ENCODE measurements around the gene HCN3. TPM values are rescaled to one million over a fixed set of nuclear protein-coding genes. Genes with fewer than 3 reads are reported as not detected.
A peak's percentile ranks its signal among the peaks of the same experiment; 100 is the strongest.

The HCN3 gene
- total and polyA plus RNA-seq, 2 of the 13 experiments (the other 11 are each of a cell fraction or from before 2014, with no cell fraction given) = 2.4 to 10.2 TPM

DNA sequence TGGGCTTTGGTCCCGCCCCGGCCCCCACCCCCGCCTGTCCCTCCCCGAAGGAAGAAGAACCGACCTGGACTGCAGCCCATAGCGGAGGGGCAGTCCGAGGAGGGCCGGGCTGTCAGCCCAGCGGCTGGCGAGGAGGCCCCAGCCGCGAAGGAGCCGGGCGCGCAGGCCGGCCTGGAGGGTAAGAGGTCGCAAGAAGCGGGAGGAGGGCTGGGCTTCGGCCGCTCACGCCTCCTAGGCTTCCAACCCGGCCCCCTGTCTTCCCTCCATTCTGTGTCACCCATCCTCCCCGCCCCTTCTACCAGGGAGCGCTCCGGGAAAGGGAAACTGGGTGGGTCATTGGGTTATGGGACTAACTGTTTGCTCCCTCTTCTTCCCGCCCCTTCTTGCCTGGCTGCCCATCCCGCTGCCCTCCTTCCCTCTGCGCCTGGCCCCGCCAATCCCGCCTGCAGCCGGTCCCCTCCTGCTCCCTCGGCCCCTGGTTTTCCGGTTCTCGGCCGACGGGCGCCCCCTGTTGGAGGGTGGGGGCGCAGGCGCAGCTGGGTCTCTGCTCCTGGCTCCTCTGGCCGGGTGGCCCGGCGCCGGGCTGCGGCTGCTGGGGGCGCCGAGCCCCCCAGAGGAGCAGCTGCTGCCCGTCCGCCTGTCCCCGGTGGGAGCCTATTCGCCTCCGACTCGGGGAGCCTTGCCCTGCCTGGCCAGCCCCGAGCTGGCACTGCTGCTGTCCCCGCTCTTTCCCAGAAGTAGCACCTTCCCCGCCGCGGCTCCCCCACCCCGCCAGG, 45.9 kb downstream of the HCN3 start (continued):
- TF ChIP-seq, protein P1, sequence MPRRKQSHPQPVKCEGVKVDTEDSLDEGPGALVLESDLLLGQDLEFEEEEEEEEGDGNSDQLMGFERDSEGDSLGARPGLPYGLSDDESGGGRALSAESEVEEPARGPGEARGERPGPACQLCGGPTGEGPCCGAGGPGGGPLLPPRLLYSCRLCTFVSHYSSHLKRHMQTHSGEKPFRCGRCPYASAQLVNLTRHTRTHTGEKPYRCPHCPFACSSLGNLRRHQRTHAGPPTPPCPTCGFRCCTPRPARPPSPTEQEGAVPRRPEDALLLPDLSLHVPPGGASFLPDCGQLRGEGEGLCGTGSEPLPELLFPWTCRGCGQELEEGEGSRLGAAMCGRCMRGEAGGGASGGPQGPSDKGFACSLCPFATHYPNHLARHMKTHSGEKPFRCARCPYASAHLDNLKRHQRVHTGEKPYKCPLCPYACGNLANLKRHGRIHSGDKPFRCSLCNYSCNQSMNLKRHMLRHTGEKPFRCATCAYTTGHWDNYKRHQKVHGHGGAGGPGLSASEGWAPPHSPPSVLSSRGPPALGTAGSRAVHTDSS (CRISPR knock-in tag; conservative IDR thresholded peaks at IDR 0.05) = no peak
- TF ChIP-seq, protein P2, sequence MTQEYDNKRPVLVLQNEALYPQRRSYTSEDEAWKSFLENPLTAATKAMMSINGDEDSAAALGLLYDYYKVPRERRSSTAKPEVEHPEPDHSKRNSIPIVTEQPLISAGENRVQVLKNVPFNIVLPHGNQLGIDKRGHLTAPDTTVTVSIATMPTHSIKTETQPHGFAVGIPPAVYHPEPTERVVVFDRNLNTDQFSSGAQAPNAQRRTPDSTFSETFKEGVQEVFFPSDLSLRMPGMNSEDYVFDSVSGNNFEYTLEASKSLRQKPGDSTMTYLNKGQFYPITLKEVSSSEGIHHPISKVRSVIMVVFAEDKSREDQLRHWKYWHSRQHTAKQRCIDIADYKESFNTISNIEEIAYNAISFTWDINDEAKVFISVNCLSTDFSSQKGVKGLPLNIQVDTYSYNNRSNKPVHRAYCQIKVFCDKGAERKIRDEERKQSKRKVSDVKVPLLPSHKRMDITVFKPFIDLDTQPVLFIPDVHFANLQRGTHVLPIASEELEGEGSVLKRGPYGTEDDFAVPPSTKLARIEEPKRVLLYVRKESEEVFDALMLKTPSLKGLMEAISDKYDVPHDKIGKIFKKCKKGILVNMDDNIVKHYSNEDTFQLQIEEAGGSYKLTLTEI (CRISPR knock-in tag; conservative IDR thresholded peaks at IDR 0.05) = no peak
- TF ChIP-seq ZNF33A (CRISPR knock-in tag; IDR thresholded peaks at IDR 0.05; ENCODE audit: borderline replicate concordance) = no peak
- no peak for TF ChIP-seq ZNF3 (CRISPR knock-in tag; IDR thresholded peaks at IDR 0.05)
- TF ChIP-seq TOE1 (CRISPR knock-in tag; IDR thresholded peaks at IDR 0.05) = no peak
- TF ChIP-seq CBFB (CRISPR knock-in tag; IDR thresholded peaks at IDR 0.05) = no peak
- TF ChIP-seq, protein P3, sequence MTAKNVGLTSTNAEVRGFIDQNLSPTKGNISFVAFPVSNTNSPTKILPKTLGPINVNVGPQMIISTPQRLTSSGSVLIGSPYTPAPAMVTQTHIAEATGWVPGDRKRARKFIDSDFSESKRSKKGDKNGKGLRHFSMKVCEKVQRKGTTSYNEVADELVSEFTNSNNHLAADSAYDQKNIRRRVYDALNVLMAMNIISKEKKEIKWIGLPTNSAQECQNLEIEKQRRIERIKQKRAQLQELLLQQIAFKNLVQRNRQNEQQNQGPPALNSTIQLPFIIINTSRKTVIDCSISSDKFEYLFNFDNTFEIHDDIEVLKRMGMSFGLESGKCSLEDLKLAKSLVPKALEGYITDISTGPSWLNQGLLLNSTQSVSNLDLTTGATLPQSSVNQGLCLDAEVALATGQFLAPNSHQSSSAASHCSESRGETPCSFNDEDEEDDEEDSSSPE (CRISPR knock-in tag; IDR thresholded peaks at IDR 0.05) = peak; percentile 75
- TF ChIP-seq MXD4 (CRISPR knock-in tag; IDR thresholded peaks at IDR 0.05) = peak; percentile 60; the same call in 1 of the 2 replicates
- TF ChIP-seq, protein P4, sequence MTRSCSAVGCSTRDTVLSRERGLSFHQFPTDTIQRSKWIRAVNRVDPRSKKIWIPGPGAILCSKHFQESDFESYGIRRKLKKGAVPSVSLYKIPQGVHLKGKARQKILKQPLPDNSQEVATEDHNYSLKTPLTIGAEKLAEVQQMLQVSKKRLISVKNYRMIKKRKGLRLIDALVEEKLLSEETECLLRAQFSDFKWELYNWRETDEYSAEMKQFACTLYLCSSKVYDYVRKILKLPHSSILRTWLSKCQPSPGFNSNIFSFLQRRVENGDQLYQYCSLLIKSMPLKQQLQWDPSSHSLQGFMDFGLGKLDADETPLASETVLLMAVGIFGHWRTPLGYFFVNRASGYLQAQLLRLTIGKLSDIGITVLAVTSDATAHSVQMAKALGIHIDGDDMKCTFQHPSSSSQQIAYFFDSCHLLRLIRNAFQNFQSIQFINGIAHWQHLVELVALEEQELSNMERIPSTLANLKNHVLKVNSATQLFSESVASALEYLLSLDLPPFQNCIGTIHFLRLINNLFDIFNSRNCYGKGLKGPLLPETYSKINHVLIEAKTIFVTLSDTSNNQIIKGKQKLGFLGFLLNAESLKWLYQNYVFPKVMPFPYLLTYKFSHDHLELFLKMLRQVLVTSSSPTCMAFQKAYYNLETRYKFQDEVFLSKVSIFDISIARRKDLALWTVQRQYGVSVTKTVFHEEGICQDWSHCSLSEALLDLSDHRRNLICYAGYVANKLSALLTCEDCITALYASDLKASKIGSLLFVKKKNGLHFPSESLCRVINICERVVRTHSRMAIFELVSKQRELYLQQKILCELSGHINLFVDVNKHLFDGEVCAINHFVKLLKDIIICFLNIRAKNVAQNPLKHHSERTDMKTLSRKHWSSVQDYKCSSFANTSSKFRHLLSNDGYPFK (CRISPR knock-in tag; IDR thresholded peaks at IDR 0.05; ENCODE audit: borderline replicate concordance) = no peak
- TF ChIP-seq, protein P5, sequence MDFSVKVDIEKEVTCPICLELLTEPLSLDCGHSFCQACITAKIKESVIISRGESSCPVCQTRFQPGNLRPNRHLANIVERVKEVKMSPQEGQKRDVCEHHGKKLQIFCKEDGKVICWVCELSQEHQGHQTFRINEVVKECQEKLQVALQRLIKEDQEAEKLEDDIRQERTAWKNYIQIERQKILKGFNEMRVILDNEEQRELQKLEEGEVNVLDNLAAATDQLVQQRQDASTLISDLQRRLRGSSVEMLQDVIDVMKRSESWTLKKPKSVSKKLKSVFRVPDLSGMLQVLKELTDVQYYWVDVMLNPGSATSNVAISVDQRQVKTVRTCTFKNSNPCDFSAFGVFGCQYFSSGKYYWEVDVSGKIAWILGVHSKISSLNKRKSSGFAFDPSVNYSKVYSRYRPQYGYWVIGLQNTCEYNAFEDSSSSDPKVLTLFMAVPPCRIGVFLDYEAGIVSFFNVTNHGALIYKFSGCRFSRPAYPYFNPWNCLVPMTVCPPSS (IDR thresholded peaks at IDR 0.05) = no peak
- TF ChIP-seq, protein P6, sequence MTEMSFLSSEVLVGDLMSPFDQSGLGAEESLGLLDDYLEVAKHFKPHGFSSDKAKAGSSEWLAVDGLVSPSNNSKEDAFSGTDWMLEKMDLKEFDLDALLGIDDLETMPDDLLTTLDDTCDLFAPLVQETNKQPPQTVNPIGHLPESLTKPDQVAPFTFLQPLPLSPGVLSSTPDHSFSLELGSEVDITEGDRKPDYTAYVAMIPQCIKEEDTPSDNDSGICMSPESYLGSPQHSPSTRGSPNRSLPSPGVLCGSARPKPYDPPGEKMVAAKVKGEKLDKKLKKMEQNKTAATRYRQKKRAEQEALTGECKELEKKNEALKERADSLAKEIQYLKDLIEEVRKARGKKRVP (CRISPR knock-in tag; IDR thresholded peaks at IDR 0.05) = no peak
- TF ChIP-seq KDM5A (IDR thresholded peaks at IDR 0.05; ENCODE audit: borderline replicate concordance, low read length) = no peak
- TF ChIP-seq AKAP8 (CRISPR knock-in tag; IDR thresholded peaks at IDR 0.05) = peak; percentile 47; the same call in 1 of the 2 replicates
- TF ChIP-seq, protein P7, sequence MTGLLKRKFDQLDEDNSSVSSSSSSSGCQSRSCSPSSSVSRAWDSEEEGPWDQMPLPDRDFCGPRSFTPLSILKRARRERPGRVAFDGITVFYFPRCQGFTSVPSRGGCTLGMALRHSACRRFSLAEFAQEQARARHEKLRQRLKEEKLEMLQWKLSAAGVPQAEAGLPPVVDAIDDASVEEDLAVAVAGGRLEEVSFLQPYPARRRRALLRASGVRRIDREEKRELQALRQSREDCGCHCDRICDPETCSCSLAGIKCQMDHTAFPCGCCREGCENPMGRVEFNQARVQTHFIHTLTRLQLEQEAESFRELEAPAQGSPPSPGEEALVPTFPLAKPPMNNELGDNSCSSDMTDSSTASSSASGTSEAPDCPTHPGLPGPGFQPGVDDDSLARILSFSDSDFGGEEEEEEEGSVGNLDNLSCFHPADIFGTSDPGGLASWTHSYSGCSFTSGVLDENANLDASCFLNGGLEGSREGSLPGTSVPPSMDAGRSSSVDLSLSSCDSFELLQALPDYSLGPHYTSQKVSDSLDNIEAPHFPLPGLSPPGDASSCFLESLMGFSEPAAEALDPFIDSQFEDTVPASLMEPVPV (CRISPR knock-in tag; IDR thresholded peaks at IDR 0.05) = 0 out of 2 replicates have a peak, but pooled peaks have one; percentile 18
